ENCODE data around the gene TMEM190. TPM values are rescaled to one million over a fixed set of nuclear protein-coding genes. Genes with fewer than 3 reads are reported as not detected.
A peak's percentile ranks its signal among the peaks of the same experiment; 100 is the strongest.

TMEM190 gene
- total RNA-seq, 1 donor from 2014 or later = not detected

- no peak within 1 kb of the TSS for H3K27ac Mint-ChIP-seq
- DNase-seq (ENCODE audit: low spot score) = no peak
- H3K9me3 Mint-ChIP-seq = no peaks in the 10 kb centered on the region
- intact Hi-C loops (cut with micrococcal nuclease) = loop anchor here (1.0 to 2.0 kb wide), 4 partner anchors 14 to 74 kb away; partner anchors contain the start of genes HSPBP1, KMT5C and RPL28
- peak within 1 kb of the TSS; percentile 82 for H3K4me3 Mint-ChIP-seq
- H3K4me1 Mint-ChIP-seq (ENCODE audit: low read depth) = peaks cover 26% of the 10 kb centered on the region
- no peaks in the 10 kb centered on the region for H3K36me3 Mint-ChIP-seq (ENCODE audit: low read depth)
- peaks cover 44% of the 10 kb centered on the region for H3K27me3 Mint-ChIP-seq (ENCODE audit: insufficient read depth)
These were observed 21.9 kb upstream of the TMEM190 start, which contains the start of gene COX6B2 for GRCh38 chr19:55354698-55355212. Gene COX6B2 (minus strand): TSS chr19:55354719. CDS start chr19:55354521, 198 bp downstream.

- intact Hi-C loops (cut with micrococcal nuclease) = loop anchor here (2.0 kb wide), 1 partner anchor 13 kb away; no protein-coding TSS in a partner anchor
- peak overlapping the region; percentile 33 for H3K4me3 Mint-ChIP-seq
- no peaks in the 10 kb centered on the region for H3K9me3 Mint-ChIP-seq
- no peaks in the 10 kb centered on the region for H3K36me3 Mint-ChIP-seq (ENCODE audit: low read depth)
- DNase-seq (ENCODE audit: low spot score) = no peak
- peaks cover 26% of the 10 kb centered on the region for H3K4me1 Mint-ChIP-seq (ENCODE audit: low read depth)
- peaks cover 44% of the 10 kb centered on the region for H3K27me3 Mint-ChIP-seq (ENCODE audit: insufficient read depth)
- no peak overlapping the region for H3K27ac Mint-ChIP-seq
These were observed 21.3 kb upstream of the TMEM190 start for GRCh38 chr19:55355213-55355821.

- Mint-ChIP-seq H3K36me3 (ENCODE audit: low read depth) (no peaks in the 10 kb centered on the region), H3K4me3 (no peak overlapping the region), H3K4me1 (ENCODE audit: low read depth) (peaks cover under 1% of the 10 kb centered on the region), H3K27ac (no peak overlapping the region), H3K9me3 (no peaks in the 10 kb centered on the region), H3K27me3 (ENCODE audit: insufficient read depth) (peaks cover 24% of the 10 kb centered on the region)
- intact Hi-C loops (cut with micrococcal nuclease) = no loop called here
- DNase-seq (ENCODE audit: low spot score) = no peak
These were observed 18.1 kb upstream of the TMEM190 start for GRCh38 chr19:55358493-55358892.

- no peak overlapping the region for H3K4me3 Mint-ChIP-seq
- no peaks in the 10 kb centered on the region for H3K9me3 Mint-ChIP-seq
- no peaks in the 10 kb centered on the region for H3K36me3 Mint-ChIP-seq (ENCODE audit: low read depth)
- intact Hi-C loops (cut with micrococcal nuclease) = no loop called here
- no peak for DNase-seq (ENCODE audit: low spot score)
- peaks cover 20% of the 10 kb centered on the region for H3K27me3 Mint-ChIP-seq (ENCODE audit: insufficient read depth)
- H3K27ac Mint-ChIP-seq = no peak overlapping the region
- no peaks in the 10 kb centered on the region for H3K4me1 Mint-ChIP-seq (ENCODE audit: low read depth)
These were observed 17.4 kb upstream of the TMEM190 start for GRCh38 chr19:55358943-55359908.

- DNase-seq (ENCODE audit: low spot score) = no peak
- intact Hi-C loops (cut with micrococcal nuclease) = no loop called here
- no peaks in the 10 kb centered on the region for H3K9me3 Mint-ChIP-seq
- peaks cover 16% of the 10 kb centered on the region for H3K27me3 Mint-ChIP-seq (ENCODE audit: insufficient read depth)
- no peaks in the 10 kb centered on the region for H3K4me1 Mint-ChIP-seq (ENCODE audit: low read depth)
- no peaks in the 10 kb centered on the region for H3K36me3 Mint-ChIP-seq (ENCODE audit: low read depth)
- no peak overlapping the region for H3K27ac Mint-ChIP-seq
- H3K4me3 Mint-ChIP-seq = no peak overlapping the region
These were observed 15.7 kb upstream of the TMEM190 start for GRCh38 chr19:55360902-55361301.

GRCh38 chr19:55362174-55362989 is 14.2 kb upstream of the TMEM190 start:
- no peak for DNase-seq (ENCODE audit: low spot score)
- H3K9me3 Mint-ChIP-seq = no peaks in the 10 kb centered on the region
- H3K27ac Mint-ChIP-seq = no peak overlapping the region
- H3K4me3 Mint-ChIP-seq = no peak overlapping the region
- peaks cover 9% of the 10 kb centered on the region for H3K27me3 Mint-ChIP-seq (ENCODE audit: insufficient read depth)
- H3K4me1 Mint-ChIP-seq (ENCODE audit: low read depth) = no peaks in the 10 kb centered on the region
- intact Hi-C loops (cut with micrococcal nuclease) = no loop called here
- no peaks in the 10 kb centered on the region for H3K36me3 Mint-ChIP-seq (ENCODE audit: low read depth)

- H3K4me3 Mint-ChIP-seq = no peak within 1 kb of the TSS
- DNase-seq (ENCODE audit: low spot score) = no peak
- intact Hi-C loops (cut with micrococcal nuclease) = no loop called here
- H3K36me3 Mint-ChIP-seq (ENCODE audit: low read depth) = no peaks in the 10 kb centered on the region
- no peak within 1 kb of the TSS for H3K27ac Mint-ChIP-seq
- no peaks in the 10 kb centered on the region for H3K4me1 Mint-ChIP-seq (ENCODE audit: low read depth)
- peaks cover 10% of the 10 kb centered on the region for H3K27me3 Mint-ChIP-seq (ENCODE audit: insufficient read depth)
- no peaks in the 10 kb centered on the region for H3K9me3 Mint-ChIP-seq
These were observed 13.5 kb upstream of the TMEM190 start, which contains the start of gene GARIN5B for GRCh38 chr19:55362990-55363716. Gene GARIN5B (minus strand): TSS chr19:55363260. CDS start chr19:55363066, 194 bp downstream.

GRCh38 chr19:55365245-55365644 is 11.4 kb upstream of the TMEM190 start:
- H3K27ac Mint-ChIP-seq = no peak overlapping the region
- no peaks in the 10 kb centered on the region for H3K4me1 Mint-ChIP-seq (ENCODE audit: low read depth)
- DNase-seq (ENCODE audit: low spot score) = no peak
- H3K27me3 Mint-ChIP-seq (ENCODE audit: insufficient read depth) = peaks cover 16% of the 10 kb centered on the region
- no peaks in the 10 kb centered on the region for H3K9me3 Mint-ChIP-seq
- no peak overlapping the region for H3K4me3 Mint-ChIP-seq
- intact Hi-C loops (cut with micrococcal nuclease) = no loop called here
- H3K36me3 Mint-ChIP-seq (ENCODE audit: low read depth) = no peaks in the 10 kb centered on the region

GRCh38 chr19:55365964-55366363 is 10.7 kb upstream of the TMEM190 start:
- no peak overlapping the region for H3K27ac Mint-ChIP-seq
- no peak overlapping the region for H3K4me3 Mint-ChIP-seq

GRCh38 chr19:55366790-55367189 is 9.8 kb upstream of the TMEM190 start:
- H3K27ac Mint-ChIP-seq = no peak overlapping the region
- H3K27me3 Mint-ChIP-seq (ENCODE audit: insufficient read depth) = peaks cover 31% of the 10 kb centered on the region
- peaks cover 2% of the 10 kb centered on the region for H3K36me3 Mint-ChIP-seq (ENCODE audit: low read depth)
- H3K4me1 Mint-ChIP-seq (ENCODE audit: low read depth) = peaks cover 5% of the 10 kb centered on the region
- intact Hi-C loops (cut with micrococcal nuclease) = no loop called here
- no peak overlapping the region for H3K4me3 Mint-ChIP-seq
- H3K9me3 Mint-ChIP-seq = no peaks in the 10 kb centered on the region
- no peak for DNase-seq (ENCODE audit: low spot score)

More at GRCh38 chr19:55365964-55366363, 10.7 kb upstream of the TMEM190 start:
- no peaks in the 10 kb centered on the region for H3K9me3 Mint-ChIP-seq
- no peak for DNase-seq (ENCODE audit: low spot score)
- peaks cover 2% of the 10 kb centered on the region for H3K36me3 Mint-ChIP-seq (ENCODE audit: low read depth)
- H3K4me1 Mint-ChIP-seq (ENCODE audit: low read depth) = peaks cover 4% of the 10 kb centered on the region
- intact Hi-C loops (cut with micrococcal nuclease) = no loop called here
- H3K27me3 Mint-ChIP-seq (ENCODE audit: insufficient read depth) = peaks cover 23% of the 10 kb centered on the region

- peaks cover 2% of the 10 kb centered on the region for H3K36me3 Mint-ChIP-seq (ENCODE audit: low read depth)
- peaks cover 5% of the 10 kb centered on the region for H3K4me1 Mint-ChIP-seq (ENCODE audit: low read depth)
- no peak overlapping the region for H3K27ac Mint-ChIP-seq
- peaks cover 36% of the 10 kb centered on the region for H3K27me3 Mint-ChIP-seq (ENCODE audit: insufficient read depth)
- DNase-seq (ENCODE audit: low spot score) = no peak
- no peaks in the 10 kb centered on the region for H3K9me3 Mint-ChIP-seq
- H3K4me3 Mint-ChIP-seq = no peak overlapping the region
- intact Hi-C loops (cut with micrococcal nuclease) = loop anchor here (2.0 kb wide), 1 partner anchor 13 kb away; the partner anchor contains the start of gene COX6B2
These were observed 8.5 kb upstream of the TMEM190 start for GRCh38 chr19:55368106-55368505.
